Progenitor cell of endocrine pancreas (in vitro differentiated cells): ENCODE measurements around the gene WDR3. TPM values are rescaled to one million over a fixed set of nuclear protein-coding genes. Genes with fewer than 3 reads are reported as not detected.

Experiments used
- DNase-seq: peaks from one replicate; pipeline ENCODE4 v3.0.0; 2021; ENCODE audit warnings: low spot score; ENCODE audit not compliant: unreplicated experiment
- H3K27ac Mint-ChIP-seq: 2 replicates; pipeline ENCODE4 v1.8.0; 2021; ENCODE audit warnings: mild to moderate bottlenecking, moderate library complexity, mixed read lengths
- H3K27me3 Mint-ChIP-seq: 2 replicates; pipeline ENCODE4 v1.8.0; 2021; ENCODE audit warnings: mixed read lengths
- H3K36me3 Mint-ChIP-seq: 2 replicates; pipeline ENCODE4 v1.8.0; 2022; ENCODE audit warnings: mixed read lengths; ENCODE audit not compliant: insufficient read depth
- H3K4me1 Mint-ChIP-seq: 2 replicates; pipeline ENCODE4 v1.8.0; 2021; ENCODE audit warnings: low read depth, mixed read lengths
- H3K4me3 Mint-ChIP-seq: 2 replicates; pipeline ENCODE4 v1.8.0; 2021; ENCODE audit warnings: low read depth, mild to moderate bottlenecking, moderate library complexity, mixed read lengths
- H3K9me3 Mint-ChIP-seq: 2 replicates; pipeline ENCODE4 v1.8.0; 2021; ENCODE audit warnings: low read depth, mixed read lengths
- CTCF ChIP-seq: fragments of 200-600 bp; sonication (generic); IDR thresholded peaks from one replicate; pipeline ENCODE4 v1.5.0; 2021; ENCODE audit warnings: antibody characterized with exemption, mild to moderate bottlenecking; ENCODE audit not compliant: unreplicated experiment
- long read RNA-seq: library from polyadenylated mRNA; unstranded; transcript quantifications from one replicate; pipeline ENCODE4 v2.0.0, GENCODE V29; 2020
- total RNA-seq: library from RNA; stranded (reverse); gene quantifications from 2 replicates; pipeline ENCODE4 v1.2.1, GENCODE V29; 2021

Gene WDR3
- 28.6 and 32.6 TPM in 2 replicates for total RNA-seq
- long read RNA-seq, full-length matches to known transcripts: 63 of 139 reads
- long read RNA-seq, partial matches to known transcripts: 46 of 139 reads
- long read RNA-seq, other reads (novel, unspliced or antisense): 30 of 139 reads

- no peak for TF ChIP-seq CTCF
- peak; percentile 87 for DNase-seq
- Mint-ChIP-seq H3K4me1 (peaks cover 26% of the 10 kb centered on the region), H3K4me3 (peak within 1 kb of the TSS; percentile 88), H3K27ac (peak within 1 kb of the TSS; percentile 92), H3K27me3 (no peaks in the 10 kb centered on the region), H3K36me3 (peaks cover 5% of the 10 kb centered on the region), H3K9me3 (no peaks in the 10 kb centered on the region)
Observed at GRCh38 chr1:117929343-117930172, at the start of gene WDR3, which contains the start of gene GDAP2. TSS of gene WDR3 (plus strand) at chr1:117929739. CDS start at chr1:117933320, 3,581 bp downstream. TSS of gene GDAP2 (minus strand) at chr1:117929621. CDS start at chr1:117920357, 9,264 bp downstream.

DNA sequence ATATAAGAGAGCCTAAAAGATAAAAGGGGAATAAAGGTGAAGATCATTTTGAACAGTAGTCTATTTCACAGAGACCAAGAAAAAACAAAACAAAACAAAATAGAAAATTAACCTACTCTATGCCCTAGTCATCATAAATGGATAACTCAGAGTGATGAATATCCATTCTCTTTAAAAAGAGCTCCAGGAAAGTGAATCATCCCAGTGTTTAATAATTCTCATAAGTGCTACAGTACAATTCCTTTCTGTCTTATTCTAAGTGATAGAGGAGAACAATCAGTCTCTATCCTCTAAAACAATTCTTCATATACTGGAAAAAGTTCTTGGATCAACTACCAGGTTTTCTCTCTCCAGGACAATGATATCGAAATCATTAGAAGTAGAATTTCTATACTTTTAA is 45.9 kb upstream of the WDR3 start:
- H3K4me3 Mint-ChIP-seq: no peak overlapping the region
- no peaks in the 10 kb centered on the region for H3K9me3 Mint-ChIP-seq
- H3K27me3 Mint-ChIP-seq: no peaks in the 10 kb centered on the region
- H3K36me3 Mint-ChIP-seq: peaks cover 8% of the 10 kb centered on the region
- H3K27ac Mint-ChIP-seq: no peak overlapping the region
- TF ChIP-seq CTCF: no peak
- DNase-seq: no peak
- H3K4me1 Mint-ChIP-seq: no peaks in the 10 kb centered on the region

GRCh38 chr1:117886101-117886795 is 43.3 kb upstream of the WDR3 start:
- DNase-seq: no peak
- H3K9me3 Mint-ChIP-seq: no peaks in the 10 kb centered on the region
- no peaks in the 10 kb centered on the region for H3K27me3 Mint-ChIP-seq
- no peak for TF ChIP-seq CTCF
- no peak overlapping the region for H3K27ac Mint-ChIP-seq
- H3K36me3 Mint-ChIP-seq: peaks cover 5% of the 10 kb centered on the region
- no peak overlapping the region for H3K4me3 Mint-ChIP-seq
- H3K4me1 Mint-ChIP-seq: no peaks in the 10 kb centered on the region

DNA sequence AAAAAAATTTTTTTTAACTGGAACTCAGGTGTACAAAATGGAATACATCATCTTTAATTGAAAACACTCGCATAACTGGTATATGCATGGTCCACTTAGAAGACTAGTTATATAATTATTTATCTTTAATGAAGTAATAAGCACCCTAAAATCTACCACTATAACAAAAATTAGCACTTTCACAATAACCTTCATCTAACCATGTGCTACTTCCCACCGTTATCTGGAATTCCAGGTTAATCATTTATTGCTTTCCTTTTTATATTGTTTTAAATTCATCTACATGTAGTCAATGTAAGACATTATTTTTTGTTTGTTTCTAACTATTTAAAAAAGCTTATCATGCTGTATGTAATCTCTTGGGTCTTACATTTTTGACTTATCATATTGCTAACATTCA is 39.1 kb upstream of the WDR3 start:
- Mint-ChIP-seq H3K27ac (no peak overlapping the region), H3K4me3 (no peak overlapping the region), H3K4me1 (no peaks in the 10 kb centered on the region), H3K9me3 (no peaks in the 10 kb centered on the region), H3K36me3 (peaks cover 3% of the 10 kb centered on the region), H3K27me3 (no peaks in the 10 kb centered on the region)
- DNase-seq: no peak
- TF ChIP-seq CTCF: no peak

DNA sequence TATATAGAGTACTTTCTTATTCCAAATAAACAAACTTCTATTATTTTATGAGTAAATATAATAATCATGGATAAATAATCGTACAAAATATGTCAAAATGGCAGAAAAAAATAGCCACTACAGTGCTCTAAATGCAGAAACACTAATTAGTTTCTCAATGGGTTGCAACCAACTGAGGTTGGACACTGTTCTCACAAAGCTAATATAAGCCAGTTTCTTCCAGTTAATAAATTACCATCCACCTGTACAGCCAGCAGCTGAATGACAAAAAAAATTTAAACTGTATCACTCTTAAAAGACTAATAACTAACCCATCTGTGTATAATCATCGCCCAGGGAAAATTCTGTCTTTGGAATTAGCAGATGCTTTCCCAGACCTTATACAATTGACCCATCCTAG is 37.0 kb upstream of the WDR3 start:
- H3K4me3 Mint-ChIP-seq: no peak overlapping the region
- H3K4me1 Mint-ChIP-seq: no peaks in the 10 kb centered on the region
- TF ChIP-seq CTCF: no peak
- DNase-seq: no peak
- H3K27me3 Mint-ChIP-seq: no peaks in the 10 kb centered on the region
- H3K36me3 Mint-ChIP-seq: peaks cover 3% of the 10 kb centered on the region
- H3K27ac Mint-ChIP-seq: no peak overlapping the region
- H3K9me3 Mint-ChIP-seq: no peaks in the 10 kb centered on the region
